Measurements from ENCODE around the gene FAM222A.

The FAM222A gene

DNA sequence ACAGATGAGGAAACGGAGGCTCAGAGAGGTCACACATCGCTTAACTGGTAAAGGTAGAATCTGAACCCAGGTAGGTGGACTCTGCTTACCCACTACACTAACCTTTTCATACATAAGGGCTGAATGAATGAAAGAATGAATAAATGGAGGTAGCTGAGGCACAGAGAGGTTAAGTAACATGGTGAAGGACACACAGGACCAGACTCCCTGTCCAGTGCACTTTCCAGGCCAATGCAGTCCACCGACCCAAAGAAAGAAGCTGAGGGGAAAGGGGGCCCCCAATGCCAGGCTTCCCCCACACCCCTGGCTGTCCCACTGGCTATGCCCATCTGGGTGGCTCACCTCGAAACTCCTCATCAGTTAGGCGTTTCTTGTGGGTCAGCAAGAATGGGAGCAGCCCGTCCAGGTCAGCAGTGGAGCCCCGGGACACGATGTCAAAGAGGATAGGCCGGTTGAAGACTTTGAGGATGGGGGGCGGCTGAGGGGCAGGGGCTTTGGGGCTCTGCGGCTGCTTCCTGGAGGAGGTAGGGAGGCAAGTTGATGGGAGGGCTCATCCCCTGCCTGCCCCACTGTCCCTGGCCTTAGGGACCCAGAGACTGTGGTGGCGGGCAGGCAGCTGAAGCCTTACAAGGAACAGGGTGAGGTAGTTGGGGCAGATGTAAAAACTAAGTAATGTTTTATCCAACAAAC is 94.5 kb downstream of the FAM222A start:
- DNase-seq: no peak

DNA sequence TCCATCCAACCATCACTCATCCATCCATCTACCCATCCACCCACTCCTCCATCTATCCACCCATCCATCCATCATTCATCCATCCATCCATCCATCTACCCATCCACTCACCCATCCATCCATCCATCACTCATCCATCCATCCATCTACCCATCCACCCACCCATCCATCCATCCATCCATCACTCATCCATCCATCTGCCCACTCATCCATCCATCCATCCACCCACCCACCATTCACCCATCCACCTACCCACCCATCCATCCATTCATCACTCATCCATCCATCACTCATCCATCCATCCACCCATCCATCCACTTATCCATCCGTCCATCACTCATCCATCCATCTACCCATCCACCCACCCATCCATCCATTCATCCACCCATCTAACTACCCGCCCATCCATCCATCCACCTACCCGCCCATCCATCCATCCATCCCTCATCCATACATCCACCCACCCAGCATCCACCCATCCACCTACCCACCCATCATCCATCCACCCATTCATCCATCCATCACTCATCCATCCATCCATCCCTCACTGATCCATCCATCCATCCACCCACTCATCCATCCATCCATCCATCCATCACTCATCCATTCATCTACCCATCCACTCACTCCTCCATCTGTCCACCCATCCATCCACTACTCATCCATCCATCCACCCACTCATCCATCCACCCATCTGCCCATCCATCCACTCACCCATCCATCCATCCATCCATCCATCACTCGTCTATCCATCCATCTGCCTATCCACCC is 95.4 kb downstream of the FAM222A start:
- no peak for DNase-seq

DNA sequence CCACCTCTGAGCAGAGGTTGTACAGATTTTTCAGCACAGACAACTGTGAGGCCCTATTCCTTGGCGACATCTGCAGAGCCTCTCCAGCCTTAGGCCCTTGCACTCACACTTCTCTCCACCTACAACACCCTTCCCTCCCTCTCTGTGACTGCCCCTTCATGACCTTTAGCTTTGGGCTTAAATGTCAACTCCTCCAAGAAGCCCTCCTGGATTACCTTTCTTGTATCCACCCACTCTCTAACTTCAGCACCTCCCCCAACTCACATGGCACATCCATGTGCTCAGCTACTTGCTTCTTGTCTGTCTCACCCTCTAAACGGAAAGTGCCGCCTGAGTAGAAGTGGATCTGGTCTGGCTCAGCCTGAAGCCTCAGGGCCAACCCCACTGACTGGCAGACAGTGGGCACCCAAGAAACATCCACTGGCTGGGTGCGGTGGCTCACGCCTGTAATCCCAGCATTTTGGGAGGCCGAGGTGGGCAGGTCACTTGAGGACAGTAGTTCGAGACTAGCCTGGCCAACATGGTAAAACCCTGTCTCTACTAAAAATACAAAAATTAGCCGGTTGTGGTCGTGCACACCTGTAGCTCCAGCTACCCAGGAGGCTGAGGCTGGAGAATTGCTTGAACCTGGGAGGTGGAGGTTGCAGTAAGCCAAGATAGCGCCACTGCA is 97.5 kb downstream of the FAM222A start:
- no peak for DNase-seq

DNA sequence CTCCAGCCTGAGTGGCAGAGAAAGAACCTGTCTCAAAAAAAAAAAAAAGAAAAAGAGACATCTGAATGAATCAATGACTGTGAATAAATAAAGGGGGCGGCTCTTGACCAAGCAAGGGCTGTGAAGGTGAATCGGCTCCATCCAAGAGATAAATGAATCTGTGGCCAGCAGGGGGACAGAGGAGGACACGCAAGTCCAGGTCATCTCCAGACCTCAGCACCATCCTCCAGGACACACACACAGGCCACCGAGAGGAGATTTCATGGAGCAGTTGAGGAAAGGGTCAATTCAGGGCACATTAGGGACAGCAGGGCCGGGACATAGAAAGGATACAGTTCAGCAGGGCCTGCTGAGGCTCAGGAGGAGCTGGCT is 98.0 kb downstream of the FAM222A start:
- DNase-seq: no peak

DNA sequence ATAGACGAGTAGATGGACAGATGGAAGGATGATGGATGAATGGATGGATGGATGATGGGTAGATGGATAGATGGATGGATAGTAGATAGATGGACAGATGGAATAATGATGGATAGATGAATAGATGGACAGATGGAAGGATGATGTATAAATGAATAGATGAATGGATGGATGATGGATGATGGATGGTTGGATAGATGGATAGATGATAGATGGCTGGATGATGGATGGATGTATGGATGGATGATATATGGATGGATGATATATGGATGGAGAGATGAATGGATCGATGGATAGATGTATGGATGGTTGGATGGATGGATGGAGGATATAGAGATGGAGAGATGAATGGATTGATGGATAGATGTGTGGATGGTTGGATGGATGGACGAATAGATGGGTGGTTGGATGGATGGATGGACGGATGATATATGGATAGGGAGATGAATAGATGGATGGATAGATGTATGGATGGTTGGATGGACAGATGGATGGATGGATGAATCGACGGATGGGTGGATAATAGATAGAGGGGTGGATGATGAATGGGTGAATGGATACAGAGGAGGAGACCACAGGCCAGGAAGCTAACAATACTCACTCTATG is 100.3 kb downstream of the FAM222A start:
- no peak for DNase-seq

DNA sequence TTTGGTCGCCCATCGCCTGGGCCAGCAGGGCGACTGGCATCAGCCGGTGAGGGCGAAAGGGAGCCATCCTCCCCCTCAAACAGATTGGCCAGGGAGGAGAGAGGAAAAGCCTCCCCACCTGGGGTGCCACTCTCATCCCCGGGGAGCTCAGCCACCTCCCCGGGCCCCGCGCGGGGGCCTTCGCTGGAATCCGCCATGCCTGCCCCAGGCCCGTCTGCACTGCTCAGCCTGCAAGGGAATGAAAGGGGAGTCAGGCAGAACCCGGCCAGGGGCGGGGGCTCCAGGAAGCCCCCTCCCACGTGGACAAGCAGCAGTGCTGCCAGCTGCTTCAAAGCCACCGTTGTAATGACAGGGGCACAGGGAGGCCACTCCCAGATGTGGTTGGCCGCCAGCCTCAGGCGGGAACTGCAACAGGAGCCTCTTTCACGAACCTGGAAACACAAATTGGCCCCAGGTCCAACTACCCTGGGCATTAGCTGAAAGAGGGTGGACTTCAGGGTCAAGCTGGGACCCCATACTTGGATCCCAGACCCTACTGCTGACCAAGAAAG is 101.0 kb downstream of the FAM222A start:
- DNase-seq: no peak

DNA sequence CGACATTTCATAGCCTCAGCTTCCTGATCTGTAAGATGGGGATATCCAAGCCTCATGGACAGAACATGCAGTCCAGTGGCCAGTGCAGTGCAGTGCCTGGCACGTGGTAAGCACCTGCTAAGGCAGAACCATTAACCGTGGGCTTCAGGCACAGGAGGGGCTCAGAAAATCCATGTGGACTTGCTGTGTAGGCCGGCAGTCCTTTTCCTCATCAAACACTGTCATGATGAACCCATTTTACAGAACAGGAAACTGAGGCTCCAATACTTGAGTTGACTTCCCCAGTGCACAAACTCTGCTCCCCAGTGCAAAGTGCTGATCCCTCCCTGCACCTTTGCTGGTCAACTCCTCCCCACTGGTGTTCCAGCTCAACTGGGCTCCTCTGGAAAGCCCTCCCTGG is 101.6 kb downstream of the FAM222A start:
- DNase-seq: no peak

DNA sequence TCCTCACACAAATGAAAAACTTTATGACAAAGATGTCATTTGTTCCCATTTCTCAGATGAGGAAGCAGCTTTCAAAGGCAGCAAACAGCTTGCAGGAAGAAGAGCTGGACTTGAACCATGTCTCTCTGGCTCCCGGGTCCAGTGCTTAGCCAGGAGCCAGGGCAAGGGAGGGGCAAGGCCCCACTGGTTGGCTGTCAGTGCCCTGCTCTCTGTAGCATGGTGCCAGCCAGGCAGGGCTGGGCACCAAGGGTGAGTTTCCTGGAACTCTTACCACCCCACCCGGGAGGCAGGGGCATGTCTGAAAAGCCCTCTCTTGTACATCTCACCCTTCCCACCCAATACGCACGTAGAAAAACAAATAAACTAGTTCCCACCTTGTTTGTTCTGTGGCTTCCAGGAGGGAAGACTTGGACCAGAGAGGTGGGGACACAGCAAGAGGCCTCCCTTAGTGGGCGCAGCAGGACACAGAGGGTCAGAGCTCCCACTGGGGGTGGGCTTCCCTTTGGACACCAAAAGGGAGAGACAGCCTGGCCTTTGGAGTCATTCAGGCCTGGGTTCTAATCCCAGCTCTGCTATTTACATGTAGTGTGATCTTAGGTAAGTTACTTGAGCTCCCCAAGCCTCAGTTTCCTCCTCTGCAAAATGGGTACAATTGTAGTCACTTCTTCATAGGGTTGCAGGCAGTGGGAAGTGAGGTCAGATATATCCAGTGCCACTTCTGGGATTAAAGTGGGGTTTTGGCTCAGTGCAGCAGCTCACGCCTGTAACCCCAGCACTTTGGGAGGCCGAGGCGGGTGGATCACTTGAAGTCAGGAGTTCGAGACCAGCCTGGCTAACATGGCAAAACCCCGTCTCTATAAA is 102.4 kb downstream of the FAM222A start:
- DNase-seq: no peak

DNA sequence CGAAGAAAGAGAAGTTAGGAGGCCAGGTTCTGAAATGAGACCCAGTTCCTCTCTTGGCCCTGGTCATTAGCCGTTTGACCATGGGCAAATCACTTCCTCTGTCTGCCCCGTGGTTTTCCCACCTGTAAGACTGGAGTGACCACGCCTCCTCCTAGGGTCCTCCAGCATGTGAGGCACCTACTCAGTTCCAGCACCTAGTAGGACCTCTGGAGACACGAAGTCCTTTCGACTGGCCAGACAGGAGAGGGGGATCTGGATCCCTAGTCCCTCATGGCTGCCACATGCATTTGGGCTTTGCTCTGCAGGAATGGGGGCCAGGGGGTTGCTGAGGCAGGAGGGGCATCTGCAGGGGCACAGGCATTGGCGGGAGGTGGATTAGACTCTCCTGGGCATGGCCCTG is 103.2 kb downstream of the FAM222A start:
- DNase-seq: no peak

DNA sequence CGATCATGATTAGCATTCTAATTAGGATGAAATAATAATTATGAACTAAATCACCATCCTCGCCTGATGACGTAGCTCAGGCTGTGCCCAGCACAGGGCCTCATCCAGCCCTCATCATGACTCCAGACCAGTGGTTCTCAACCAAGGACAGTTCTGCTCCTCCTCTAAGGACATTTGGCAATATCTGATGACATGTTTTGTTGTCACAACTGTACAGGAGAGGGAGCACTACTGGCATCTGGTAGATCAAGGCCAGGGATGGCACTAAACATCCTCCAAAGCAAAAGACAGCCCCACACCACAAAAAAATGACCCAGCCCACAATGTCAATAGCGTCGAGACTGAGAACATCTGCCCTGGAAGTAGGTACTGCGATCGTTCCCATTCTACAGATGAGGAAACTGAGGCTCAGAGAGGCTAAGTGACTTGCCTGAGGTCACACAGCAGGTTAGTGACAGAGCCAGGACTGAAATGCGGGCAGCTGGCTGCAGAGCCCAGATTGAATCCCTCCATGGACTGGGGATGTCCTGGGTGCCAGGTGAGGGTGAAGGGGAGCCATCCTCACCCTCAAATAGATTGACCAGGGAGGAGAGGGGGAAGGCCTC is 104.1 kb downstream of the FAM222A start:
- DNase-seq: no peak

DNA sequence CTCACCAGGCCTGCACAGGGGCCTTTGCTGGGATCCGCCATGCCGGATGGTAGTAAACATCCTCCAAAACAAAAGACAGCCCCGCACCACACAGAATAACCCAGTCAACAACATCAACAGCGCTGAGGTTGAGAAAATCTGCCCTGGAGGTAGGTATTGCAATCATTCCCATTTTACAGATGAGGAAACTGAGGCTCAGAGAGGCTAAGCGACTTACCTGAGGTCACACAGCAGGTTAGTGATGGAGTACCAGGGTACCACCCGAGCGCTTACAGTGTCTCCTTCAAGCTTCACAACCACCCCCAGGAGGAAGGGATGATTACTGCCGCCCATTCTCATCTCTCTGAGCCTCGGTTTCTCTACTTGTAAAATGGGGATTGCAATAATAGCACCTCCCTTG is 104.6 kb downstream of the FAM222A start:
- DNase-seq: no peak

DNA sequence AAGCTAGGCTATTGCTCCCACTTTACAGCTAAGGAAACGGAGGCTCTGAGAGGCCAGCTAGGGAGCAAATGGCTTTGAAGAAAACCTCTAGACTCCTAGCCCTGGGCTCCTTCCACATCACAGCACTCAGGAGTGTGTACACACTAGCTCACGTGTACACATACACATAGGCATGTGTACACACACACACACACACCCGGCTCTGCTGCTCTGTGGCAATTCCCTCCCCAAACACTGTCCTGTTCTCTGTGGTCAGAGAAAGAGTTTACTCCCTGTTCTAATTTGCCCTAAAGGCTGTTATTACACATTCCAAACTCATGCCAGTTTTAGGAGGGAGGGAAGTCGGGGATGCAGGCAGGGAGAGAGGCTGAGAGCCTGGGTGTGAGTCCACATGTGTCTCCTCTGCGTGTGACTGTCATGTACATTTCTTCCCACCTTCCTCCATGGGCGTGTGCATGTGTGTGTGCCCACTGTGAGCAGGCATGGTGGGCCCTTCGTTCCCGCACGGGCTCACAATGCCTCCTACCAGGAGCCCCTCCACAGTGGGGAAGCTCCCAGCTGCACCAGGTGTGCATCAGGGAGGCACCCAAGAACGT is 105.4 kb downstream of the FAM222A start:
- no peak for DNase-seq
